GM12878 (cell line): ENCODE measurements around the gene CEACAM3. TPM values are rescaled to one million over a fixed set of nuclear protein-coding genes. Genes with fewer than 3 reads are reported as not detected.

ENCODE experiments used
- ATAC-seq: fragments of 200-7000 bp; cut with Tn5 transposase; 3 replicates; pipeline ENCODE4 v1.9.1; 2020; ENCODE audit warnings: mild to moderate bottlenecking, moderate library complexity
- BruUV-seq: library from RNA; stranded (reverse); fragments of 400-500 nt; replicated peaks from 2 replicates; lab custom pipeline; 2021; lab: Mats Ljungman, UMichigan
- CTCF ChIA-PET: fragments of 300-600 bp; sonication (Branson Sonifier 250); formaldehyde crosslinking; extraction: SDS; loops from one replicate; lab custom pipeline; 2021; ENCODE audit warnings: inconsistent platforms; lab: Yijun Ruan, JAX
- POLR2A ChIA-PET: fragments of 350-600 bp; formaldehyde crosslinking; extraction: SDS; loops from one replicate; lab custom pipeline; 2021; ENCODE audit warnings: inconsistent platforms; lab: Charles Lee
- RAD21 ChIA-PET: fragments of 300-600 bp; sonication (Branson Sonifier 250); formaldehyde crosslinking; loops from one replicate; lab custom pipeline; 2023; ENCODE audit warnings: antibody characterized with exemption; ENCODE audit not compliant: unreplicated experiment; lab: Charles Lee
- SMC1A ChIA-PET: fragments of 300-600 bp; sonication (Branson Sonifier 250); formaldehyde crosslinking; loops from one replicate; lab custom pipeline; 2023; ENCODE audit not compliant: unreplicated experiment, uncharacterized antibody; lab: Charles Lee
- DNase-seq: peaks from one replicate; pipeline ENCODE4 v3.0.0-alpha.2; 2011; ENCODE audit warnings: low read depth, low spot score
- FAIRE-seq: peaks from 3 replicates; lab custom pipeline; 2011; peaks lifted over from hg19 to GRCh38; lab: Jason Lieb, UNC
- H2AFZ ChIP-seq: 2 replicates; pipeline ENCODE4 v1.6.0; 2011; ENCODE audit warnings: low read depth, low read length, control low read depth; ENCODE audit not compliant: control insufficient read depth
- H3K27ac ChIP-seq: 2 replicates; pipeline ENCODE4 v1.5.1; 2011; ENCODE audit warnings: control low read depth; ENCODE audit not compliant: control insufficient read depth, insufficient read depth
- H3K27me3 ChIP-seq, 2 experiments: replicated peaks in 1 of 2; 2 replicates each; pipeline versions ENCODE4 v1.6.0 to v1.6.1; 2011; ENCODE audit warnings: low read length in 1 of 2; ENCODE audit not compliant: control insufficient read depth in 2 of 2, insufficient read depth in 2 of 2
- H3K36me3 ChIP-seq, 2 experiments: 2 replicates each; pipeline ENCODE4 v1.5.1; 2011; ENCODE audit warnings: low read length in 1 of 2; ENCODE audit not compliant: control insufficient read depth in 2 of 2, insufficient read depth in 2 of 2
- H3K4me1 ChIP-seq: 2 replicates; pipeline ENCODE4 v1.6.1; 2011; ENCODE audit warnings: mild to moderate bottlenecking, low read length, moderate library complexity, mixed read lengths; ENCODE audit not compliant: control insufficient read depth, insufficient read depth
- H3K4me2 ChIP-seq: 2 replicates; pipeline ENCODE4 v1.6.0; 2011; ENCODE audit warnings: control low read depth; ENCODE audit not compliant: control insufficient read depth, insufficient read depth
- H3K4me3 ChIP-seq: fragments of 200-600 bp; sonication (generic); 2 replicates; pipeline ENCODE4 v1.5.1; 2016
- H3K79me2 ChIP-seq: 2 replicates; pipeline ENCODE4 v1.6.0; 2011; ENCODE audit warnings: low read length; ENCODE audit not compliant: control insufficient read depth, insufficient read depth
- H3K9ac ChIP-seq: 2 replicates; pipeline ENCODE4 v1.8.0; 2011; ENCODE audit warnings: low read length, control low read depth, mixed read lengths; ENCODE audit not compliant: control insufficient read depth, insufficient read depth
- H3K9me3 ChIP-seq: replicated peaks from 3 replicates; pipeline ENCODE4 v1.5.1; 2011; ENCODE audit warnings: mild to moderate bottlenecking, low read length; ENCODE audit not compliant: control insufficient read depth, insufficient read depth
- H4K20me1 ChIP-seq: 2 replicates; pipeline ENCODE4 v1.6.0; 2011; ENCODE audit not compliant: control insufficient read depth, insufficient read depth
- ATF3 ChIP-seq: IDR thresholded peaks from 2 replicates; pipeline ENCODE4 v1.6.1; 2011; ENCODE audit warnings: low read depth, mild to moderate bottlenecking, low read length, moderate library complexity, borderline replicate concordance; ENCODE audit errors: extremely low read depth
- BMI1 ChIP-seq: fragments of 450-650 bp; IDR thresholded peaks from 2 replicates; pipeline ENCODE4 v1.6.1; 2016; ENCODE audit warnings: mild to moderate bottlenecking, moderate library complexity, borderline replicate concordance
- CHD1 ChIP-seq: IDR thresholded peaks from 2 replicates; pipeline ENCODE4 v1.6.1; 2012; ENCODE audit warnings: low read depth, low read length, improper control_type of control experiment
- EGR1 ChIP-seq, 2 experiments: IDR thresholded peaks; 1 replicate in 1 of 2; 2 replicates in 1 of 2; pipeline ENCODE4 v1.6.1; 2011 to 2012; ENCODE audit warnings: low read depth in 2 of 2, low read length in 2 of 2, borderline replicate concordance in 1 of 2, mild to moderate bottlenecking in 1 of 2, moderate library complexity in 1 of 2
- IRF4 ChIP-seq: IDR thresholded peaks from 2 replicates; pipeline ENCODE4 v1.6.1; 2011; ENCODE audit warnings: low read depth, low read length
- LARP7 ChIP-seq: fragments of 450-650 bp; IDR thresholded peaks from 2 replicates; pipeline ENCODE4 v1.6.1; 2017; ENCODE audit warnings: mild to moderate bottlenecking
- PAX8 ChIP-seq: fragments of 450-650 bp; IDR thresholded peaks from 2 replicates; pipeline ENCODE4 v1.6.1; 2017; ENCODE audit warnings: mild to moderate bottlenecking, moderate library complexity
- SREBF1 ChIP-seq: IDR thresholded peaks from 2 replicates; pipeline ENCODE4 v1.6.1; 2012; ENCODE audit warnings: mild to moderate bottlenecking, low read length
- TCF12 ChIP-seq: IDR thresholded peaks from 2 replicates; pipeline ENCODE4 v1.6.1; 2011; ENCODE audit warnings: low read depth, mild to moderate bottlenecking, low read length
- ZZZ3 ChIP-seq: IDR thresholded peaks from 2 replicates; pipeline ENCODE4 v1.6.1; 2011; ENCODE audit warnings: low read depth; ENCODE audit not compliant: control insufficient read depth, insufficient read length
- WGBS: methylation state at CpG from one replicate; pipeline ENCODE4 v1.1.6; 2016; ENCODE audit warnings: low lambda C conversion rate; ENCODE audit not compliant: insufficient replicate concordance, insufficient coverage; ENCODE audit errors: missing lambda C conversion rate; 5-methylcytosine and 5-hydroxymethylcytosine counted together
- in situ Hi-C: fragments of 300-500 bp; cut with MboI; formaldehyde crosslinking; loops from 9 replicates; pipeline ENCODE4 v1.14.3; 2018; ENCODE audit warnings: mixed read lengths
- intact Hi-C: fragments of 100-400 bp; cut with micrococcal nuclease; formaldehyde crosslinking; loops from one replicate; pipeline ENCODE4 v1.14.2; 2022; ENCODE audit not compliant: unreplicated experiment
- polyA plus RNA-seq, 11 experiments: library from polyadenylated mRNA; depleted of rRNA in 4 of 11; unstranded in 6 of 11; stranded (reverse) in 5 of 11; fragments of >200 nt; fragmentation: Nextera tagmentation in 4 of 11; fragmentation: Illumina TruSeq in 1 of 11; extraction: Ambion mirVana in 4 of 11; extraction: Trizol in 1 of 11; gene quantifications; 1 replicate in 1 of 11; 2 replicates in 10 of 11; pipeline versions ENCODE4 v1.2.1 to v1.2.3, GENCODE V29; 2011 to 2016; ENCODE audit warnings: inconsistent platforms in 2 of 11, missing spikeins in 2 of 11, low read depth in 1 of 11
- total RNA-seq, 4 experiments: library from RNA; depleted of rRNA in 3 of 4; stranded (reverse); fragments of >200 nt in 3 of 4; fragmentation: Illumina TruSeq in 1 of 4; extraction: Trizol in 1 of 4; gene quantifications; 2 replicates each; pipeline versions ENCODE4 v1.2.1 to v1.2.3, GENCODE V29; 2013 to 2021
- TF ChIP-seq, protein P1 (sequence below), 3 experiments: IDR thresholded peaks in 2 of 3; conservative IDR thresholded peaks in 1 of 3; 2 replicates each; pipeline ENCODE4 v1.5.1; 2011; ENCODE audit warnings: low read depth in 3 of 3, low read length in 3 of 3, mild to moderate bottlenecking in 3 of 3, control low read depth in 2 of 3, moderate library complexity in 2 of 3, inconsistent platforms in 1 of 3, mixed read lengths in 1 of 3; ENCODE audit not compliant: control insufficient read depth in 2 of 3, insufficient read depth in 1 of 3; ENCODE audit errors: extremely low read depth in 1 of 3

The CEACAM3 gene
- total and polyA plus RNA-seq, 10 of the 15 experiments (the other 5 are each of a cell fraction or from before 2014, with no cell fraction given): not detected

- no TSS peak for BruUV-seq
- in situ Hi-C loops: no loop called here
- RAD21 ChIA-PET: no interaction called here
- Histone ChIP-seq H3K9me3 (no peaks in the 10 kb centered on the region), H3K27ac (no peak overlapping the region), H3K4me1 (no peaks in the 10 kb centered on the region), H3K27me3 (peaks cover 2 to 4% of the 10 kb centered on the region in 2 experiments; a peak in 1 of 4 replicates), H3K36me3 (no peaks in the 10 kb centered on the region), H3K4me3 (no peak overlapping the region), H2AFZ (no peak overlapping the region), H4K20me1 (no peaks in the 10 kb centered on the region), H3K4me2 (no peak overlapping the region), H3K79me2 (no peaks in the 10 kb centered on the region), H3K9ac (no peak overlapping the region)
- CTCF ChIA-PET: interaction anchor here (1.4 to 4.2 kb wide), 5 partner anchors 13 to 131 kb away, joined by 4 to 24 read pairs (median 6); partner anchors contain the start of gene RPS19
- intact Hi-C loops: no loop called here
- DNase-seq (no peak), FAIRE-seq (no peak), ATAC-seq (no peak)
- no peak for TF ChIP-seq ZZZ3
- TF ChIP-seq LARP7: no peak
- no peak for TF ChIP-seq IRF4
- no peak for TF ChIP-seq PAX8
- TF ChIP-seq CHD1: no peak
- TF ChIP-seq EGR1 (IDR thresholded peaks at IDR 0.05; ENCODE audit: borderline replicate concordance in 1 of 2, low read depth in 2 of 2, low read length in 2 of 2): no peak
- TF ChIP-seq SREBF1: no peak
- no peak for TF ChIP-seq TCF12
- no peak for TF ChIP-seq BMI1
- TF ChIP-seq, protein P1, sequence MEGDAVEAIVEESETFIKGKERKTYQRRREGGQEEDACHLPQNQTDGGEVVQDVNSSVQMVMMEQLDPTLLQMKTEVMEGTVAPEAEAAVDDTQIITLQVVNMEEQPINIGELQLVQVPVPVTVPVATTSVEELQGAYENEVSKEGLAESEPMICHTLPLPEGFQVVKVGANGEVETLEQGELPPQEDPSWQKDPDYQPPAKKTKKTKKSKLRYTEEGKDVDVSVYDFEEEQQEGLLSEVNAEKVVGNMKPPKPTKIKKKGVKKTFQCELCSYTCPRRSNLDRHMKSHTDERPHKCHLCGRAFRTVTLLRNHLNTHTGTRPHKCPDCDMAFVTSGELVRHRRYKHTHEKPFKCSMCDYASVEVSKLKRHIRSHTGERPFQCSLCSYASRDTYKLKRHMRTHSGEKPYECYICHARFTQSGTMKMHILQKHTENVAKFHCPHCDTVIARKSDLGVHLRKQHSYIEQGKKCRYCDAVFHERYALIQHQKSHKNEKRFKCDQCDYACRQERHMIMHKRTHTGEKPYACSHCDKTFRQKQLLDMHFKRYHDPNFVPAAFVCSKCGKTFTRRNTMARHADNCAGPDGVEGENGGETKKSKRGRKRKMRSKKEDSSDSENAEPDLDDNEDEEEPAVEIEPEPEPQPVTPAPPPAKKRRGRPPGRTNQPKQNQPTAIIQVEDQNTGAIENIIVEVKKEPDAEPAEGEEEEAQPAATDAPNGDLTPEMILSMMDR (IDR thresholded peaks at IDR 0.05 in 2 of 3, conservative IDR thresholded peaks at IDR 0.05 in 1 of 3; ENCODE audit: control insufficient read depth in 2 of 3, extremely low read depth in 1 of 3, insufficient read depth in 1 of 3, low read depth in 3 of 3, low read length in 3 of 3): no peak
- no peak for TF ChIP-seq ATF3
- POLR2A ChIA-PET: no interaction called here
- SMC1A ChIA-PET: interaction anchor here (1.1 kb wide), 1 partner anchor 45 kb away, joined by 3 read pairs; no protein-coding TSS in a partner anchor
- WGBS: 26% methylated on average over 12 of the region's 13 CpGs
These were observed 41.8 kb downstream of the CEACAM3 start for GRCh38 chr19:41837981-41838708.
